Stimulated activated CD8-positive, alpha-beta memory T cell treated with anti-CD3 and anti-CD28 coated beads, Interleukin-4, amount 100 ng/mL, for 1 hour (primary cell): ENCODE results near the gene ADH5.
"Not testable (repeated sequence)": the region's sequence is repeated elsewhere in the genome, so short reads cannot be mapped to it uniquely, and the experiment has no call there.

Experiments
- DNase-seq, 2 donors: peaks; one replicate each; pipeline ENCODE4 v3.0.0-alpha.2; 2020; ENCODE audit warnings: low read depth in 2 of 2, low spot score in 1 of 2

The ADH5 gene

GRCh38 chr4:99088481-99089365 is at the start of gene ADH5:
Gene ADH5, minus strand, starts transcription at chr4:99088788. Its CDS starts 88 bp downstream, at chr4:99088700.
- DNase-seq = peak; percentile 86 to 89

- no peak for DNase-seq
Observed at GRCh38 chr4:99136329-99136728, 47.7 kb upstream of the ADH5 start.

- no peak for DNase-seq
Observed at GRCh38 chr4:99135541-99136162, 47.1 kb upstream of the ADH5 start.

DNA sequence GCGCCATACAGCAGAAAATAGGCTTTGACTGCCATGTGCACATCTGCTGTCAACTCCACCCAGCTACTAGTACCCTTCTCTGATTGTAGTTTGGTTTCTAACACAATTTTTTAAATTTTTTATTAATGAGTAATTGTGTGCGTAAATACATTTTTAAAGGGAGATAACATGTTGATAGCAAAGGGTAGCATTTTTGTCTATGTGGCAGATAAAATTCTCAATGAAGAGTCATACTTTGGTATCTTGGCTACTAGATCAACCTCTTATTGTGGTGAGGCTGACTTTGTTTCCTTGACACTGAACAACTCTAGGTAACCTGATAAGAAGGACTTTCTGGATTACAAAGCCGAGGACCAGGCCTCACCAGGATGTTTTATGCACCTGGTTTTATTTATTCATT is 46.0 kb upstream of the ADH5 start:
- DNase-seq = no peak

- DNase-seq = no peak
Observed at GRCh38 chr4:99131378-99131777, 42.8 kb upstream of the ADH5 start.

DNA sequence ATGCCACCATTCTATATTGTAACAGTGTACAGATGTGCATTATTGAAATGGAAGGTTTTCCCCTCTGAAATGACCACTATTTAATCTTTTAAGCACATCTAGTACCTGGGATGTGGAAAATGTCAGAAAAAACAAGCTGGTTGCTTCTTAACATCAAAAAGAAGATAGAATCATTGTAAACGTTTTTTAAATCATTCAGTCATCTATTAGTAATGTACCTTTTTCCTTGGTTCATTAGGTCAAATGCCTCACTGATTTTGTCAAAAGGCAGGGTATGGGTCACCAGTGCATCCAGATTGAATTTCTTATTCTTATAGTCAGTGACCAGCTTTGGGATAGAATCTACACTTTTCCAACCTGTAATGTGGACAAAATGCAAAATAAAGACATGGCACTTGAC is 37.8 kb upstream of the ADH5 start:
- no peak for DNase-seq

DNA sequence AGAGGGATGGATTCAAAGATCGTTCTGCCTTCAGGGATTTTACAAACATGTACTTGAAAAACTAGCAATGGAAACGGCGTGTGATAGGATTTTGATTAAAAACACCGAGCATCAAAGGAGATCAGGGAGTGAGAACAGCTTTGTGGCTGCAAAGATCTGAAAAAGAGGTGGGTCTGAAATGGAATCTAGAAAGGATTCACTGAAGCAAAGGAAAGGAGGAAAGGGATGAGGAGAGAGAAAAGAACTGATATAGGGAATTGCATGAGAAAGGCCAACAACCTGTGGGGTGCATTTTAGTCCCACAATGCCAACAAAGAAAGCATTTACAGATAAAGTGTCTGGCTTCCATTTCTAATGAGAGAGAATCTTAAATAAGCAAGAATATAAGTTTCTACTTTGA is 32.4 kb upstream of the ADH5 start:
- DNase-seq = no peak

- DNase-seq = no peak
Observed at GRCh38 chr4:99120501-99120900, 31.9 kb upstream of the ADH5 start.

GRCh38 chr4:99117876-99118693 is 29.5 kb upstream of the ADH5 start:
- no peak for DNase-seq

- not testable (repeated sequence) for DNase-seq
Observed at GRCh38 chr4:99117122-99117841, 28.7 kb upstream of the ADH5 start.

DNA sequence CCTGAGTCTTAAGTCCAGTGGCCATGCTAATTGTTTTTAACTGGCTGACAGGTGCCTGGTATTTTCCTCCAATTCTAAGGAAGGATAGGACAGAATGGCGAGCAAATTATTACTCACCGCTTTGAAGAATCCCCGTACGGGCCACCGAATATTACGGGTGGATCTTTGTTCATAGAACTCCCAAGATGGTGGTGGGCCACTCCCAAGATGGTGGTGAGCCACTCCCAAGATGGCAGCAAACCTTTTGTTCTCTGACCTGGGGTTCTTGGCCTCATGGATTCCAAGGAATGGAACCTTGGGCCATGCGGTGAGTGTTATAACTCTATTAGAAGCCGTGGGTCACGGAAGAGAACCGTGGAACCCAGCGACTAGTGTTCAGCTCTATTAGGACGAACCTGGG is 20.7 kb upstream of the ADH5 start:
- DNase-seq = not testable (repeated sequence)

DNA sequence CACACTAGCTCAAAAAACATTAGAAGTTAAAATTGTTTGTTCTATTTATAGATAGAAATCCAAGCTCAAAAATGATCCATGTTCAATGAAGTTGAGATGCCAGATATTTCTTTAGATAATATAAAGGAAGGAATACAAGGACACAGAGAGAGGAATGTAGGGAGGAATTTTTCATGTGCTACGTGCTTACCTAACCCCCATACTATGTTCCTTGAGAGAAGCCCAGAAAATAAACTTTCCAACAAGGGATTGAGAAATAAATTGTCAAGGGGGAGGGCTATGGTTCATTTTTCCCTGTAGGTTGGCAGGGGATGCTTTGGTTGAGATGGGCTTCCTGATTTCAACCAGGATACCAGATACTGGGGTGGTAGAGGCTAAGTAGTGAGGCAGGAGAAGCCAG is 15.6 kb upstream of the ADH5 start:
- no peak for DNase-seq

- no peak for DNase-seq
Observed at GRCh38 chr4:99103166-99103565, 14.6 kb upstream of the ADH5 start.

- DNase-seq = no peak
Observed at GRCh38 chr4:99102634-99103033, 14.0 kb upstream of the ADH5 start.

GRCh38 chr4:99100876-99101275 is 12.3 kb upstream of the ADH5 start:
- no peak for DNase-seq

DNA sequence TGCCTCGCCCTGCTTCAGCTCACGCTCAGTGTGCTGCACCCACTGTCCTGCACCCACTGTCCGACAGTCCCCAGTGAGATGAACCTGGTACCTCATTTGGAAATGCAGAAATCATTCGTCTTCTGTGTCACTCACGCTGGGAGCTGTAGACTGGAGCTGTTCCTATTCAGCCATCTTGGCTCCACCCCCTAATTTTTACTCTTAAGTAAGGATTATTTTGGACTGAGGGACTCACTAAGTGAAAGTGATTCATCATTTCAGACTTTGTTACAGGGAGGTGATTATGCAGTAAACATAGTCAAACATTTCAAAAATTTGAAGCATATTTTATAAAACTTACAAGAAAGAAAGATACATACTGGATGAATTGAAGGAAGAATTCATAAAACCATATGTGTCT is 11.2 kb upstream of the ADH5 start:
- DNase-seq = not testable (repeated sequence)

DNA sequence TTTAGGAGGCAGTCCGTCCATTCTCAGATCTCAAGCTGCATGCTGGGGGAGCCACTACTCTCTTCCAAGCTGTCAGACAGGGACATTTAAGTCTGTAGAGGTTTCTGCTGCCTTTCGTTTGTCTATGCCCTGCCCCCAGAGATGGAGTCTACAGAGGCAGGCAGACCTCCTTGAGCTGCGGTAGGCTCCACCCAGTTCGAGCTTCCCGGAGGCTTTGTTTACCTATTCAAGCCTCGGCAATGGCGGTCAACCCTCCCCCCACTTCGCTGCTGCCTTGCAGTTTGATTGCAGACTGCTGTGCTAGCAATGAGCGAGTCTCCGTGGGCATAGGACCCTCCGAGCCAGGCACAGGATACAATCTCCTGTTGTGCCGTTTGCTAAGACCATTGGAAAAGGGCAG is 10.7 kb upstream of the ADH5 start:
- DNase-seq = no peak

- DNase-seq = not testable (repeated sequence)
Observed at GRCh38 chr4:99091841-99092240, 3.3 kb upstream of the ADH5 start.

DNA sequence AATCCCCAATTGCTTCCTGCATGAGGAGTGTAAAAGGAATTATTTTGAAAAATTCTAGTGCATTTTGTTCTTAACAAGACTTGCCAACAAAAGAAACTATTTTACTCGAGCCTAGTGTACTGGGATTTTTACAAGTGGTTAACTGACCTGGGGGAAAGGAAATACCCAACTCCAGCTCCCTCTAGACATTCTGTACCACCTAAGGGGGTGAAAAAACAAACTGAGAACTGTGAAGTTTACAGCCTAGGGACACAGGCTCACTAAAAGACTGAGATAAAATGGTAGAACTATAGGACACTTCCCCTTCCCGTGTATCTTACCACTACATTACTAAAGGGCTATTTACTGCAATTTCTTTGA is 2.6 kb upstream of the ADH5 start:
- no peak for DNase-seq

DNA sequence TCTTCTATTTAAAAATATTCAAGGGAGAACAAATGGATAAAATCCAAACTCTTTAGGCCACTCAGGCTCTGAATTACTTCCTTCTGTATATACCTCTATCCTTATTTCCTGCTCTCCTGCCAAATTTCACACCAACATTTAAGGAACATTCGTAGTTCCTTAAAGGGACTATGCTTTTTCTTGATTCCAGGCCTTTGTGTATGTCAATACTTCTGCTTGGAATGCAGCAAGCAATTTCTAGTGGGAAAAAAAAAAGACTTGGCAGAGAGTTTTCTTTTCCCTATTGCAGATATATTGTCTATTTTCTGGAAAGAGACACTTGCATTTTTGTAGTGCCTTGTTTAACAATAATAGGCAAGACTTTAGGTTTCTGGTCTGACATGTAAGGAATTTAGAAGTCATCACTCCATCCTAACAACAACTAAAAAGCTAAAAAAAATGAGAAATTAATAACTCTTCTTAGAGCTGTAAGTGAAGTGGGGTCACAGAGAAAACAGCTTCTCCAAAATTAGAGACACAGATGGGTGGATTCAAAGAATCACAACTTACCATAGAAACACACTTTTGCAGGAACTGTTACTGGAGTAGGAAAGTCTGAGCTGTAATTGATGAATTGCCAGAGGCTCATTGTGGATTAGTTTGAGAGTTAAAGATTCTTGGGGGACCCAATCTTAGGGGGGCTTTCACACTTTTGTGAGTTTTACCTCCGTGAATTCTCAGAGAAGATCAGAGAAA is 2.1 kb upstream of the ADH5 start:
- no peak for DNase-seq
